OCI-LY3 (cell line): ENCODE results near the gene HIC1.

Experiments
- CTCF ChIP-seq: fragments of 200-600, 300-600 bp; sonication (generic); IDR thresholded peaks from 2 replicates; pipeline ENCODE4 v1.5.1; 2014; ENCODE audit warnings: antibody characterized with exemption, low read length, low read depth
- EZH2phosphoT487 ChIP-seq: fragments of 200-600 bp; shearing (Covaris generic); IDR thresholded peaks from 2 replicates; pipeline ENCODE4 v1.6.1; 2018; ENCODE audit warnings: antibody characterized with exemption, mixed run types, low read depth

DNA sequence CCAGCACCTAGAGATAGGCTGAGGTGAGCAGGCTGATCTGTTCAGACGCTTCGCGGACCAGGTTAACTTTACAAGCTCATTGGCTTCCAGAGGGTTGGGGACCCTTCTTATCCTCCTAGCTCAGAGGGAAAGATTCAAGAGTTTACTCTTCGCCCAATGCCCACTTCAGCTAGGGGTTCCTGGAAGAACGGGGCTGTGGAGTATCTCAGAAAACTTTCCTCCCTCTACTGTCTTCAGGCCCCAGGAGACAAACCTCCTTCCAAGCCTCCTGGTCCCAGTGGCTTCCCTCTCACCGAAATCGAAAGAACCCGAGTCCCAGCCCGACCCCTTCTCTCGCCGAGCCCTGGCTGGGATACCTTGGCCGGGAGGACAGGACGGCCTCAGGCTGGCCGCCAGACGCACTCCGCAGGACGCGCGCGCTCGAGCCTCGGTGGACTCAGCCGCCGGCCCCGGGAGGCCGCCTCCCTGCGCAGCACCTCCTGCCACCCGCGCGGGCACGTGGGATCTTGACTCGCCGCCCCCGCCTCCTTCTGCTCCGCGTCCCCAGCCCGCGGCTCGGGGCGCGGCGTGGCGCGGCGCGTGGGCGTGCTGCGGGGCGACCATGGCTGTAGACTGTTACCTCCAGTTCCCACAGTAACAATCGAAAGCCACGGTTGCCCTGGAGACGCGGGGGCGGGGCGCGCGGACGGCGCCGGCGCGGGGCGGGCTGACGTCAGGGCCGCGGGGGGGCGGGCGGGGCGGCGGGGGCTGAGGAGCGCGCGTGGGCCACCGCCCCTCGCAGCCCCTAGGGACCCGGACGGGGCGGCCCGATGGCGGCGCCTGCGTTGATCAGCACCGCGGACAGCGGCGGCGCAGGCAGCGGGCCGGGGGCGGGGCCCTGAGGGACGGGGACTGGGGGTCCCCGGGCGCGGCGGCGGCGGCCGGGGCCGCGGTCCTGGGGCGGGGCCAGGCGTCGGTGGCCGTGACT, 5.3 kb upstream of the HIC1 start:
- TF ChIP-seq CTCF = no peak
- no peak for TF ChIP-seq EZH2phosphoT487
